Sigmoid colon (tissue), 3 donors: ENCODE measurements around the gene AUTS2.

ENCODE experiments used
- POLR2A ChIP-seq, 2 donors: fragments of 450-650 bp; IDR thresholded peaks; one replicate each; pipeline ENCODE4 v1.6.1; 2016; ENCODE audit warnings: antibody characterized with exemption in 2 of 2, mild to moderate bottlenecking in 2 of 2, moderate library complexity in 2 of 2
- TF ChIP-seq, protein P1 (sequence below), 4 experiments: fragments of 450-650 bp in 3 of 4; fragments of 200-600 bp in 1 of 4; IDR thresholded peaks; one replicate each; pipeline ENCODE4 v1.5.1; 2016 to 2019; ENCODE audit warnings: antibody characterized with exemption in 4 of 4, mild to moderate bottlenecking in 3 of 4, moderate library complexity in 2 of 4

GRCh38 chr7:70349031-70349430, 750.8 kb downstream of the AUTS2 start:
- no peak for TF ChIP-seq POLR2A (IDR thresholded peaks at IDR 0.05)
- TF ChIP-seq, protein P1, sequence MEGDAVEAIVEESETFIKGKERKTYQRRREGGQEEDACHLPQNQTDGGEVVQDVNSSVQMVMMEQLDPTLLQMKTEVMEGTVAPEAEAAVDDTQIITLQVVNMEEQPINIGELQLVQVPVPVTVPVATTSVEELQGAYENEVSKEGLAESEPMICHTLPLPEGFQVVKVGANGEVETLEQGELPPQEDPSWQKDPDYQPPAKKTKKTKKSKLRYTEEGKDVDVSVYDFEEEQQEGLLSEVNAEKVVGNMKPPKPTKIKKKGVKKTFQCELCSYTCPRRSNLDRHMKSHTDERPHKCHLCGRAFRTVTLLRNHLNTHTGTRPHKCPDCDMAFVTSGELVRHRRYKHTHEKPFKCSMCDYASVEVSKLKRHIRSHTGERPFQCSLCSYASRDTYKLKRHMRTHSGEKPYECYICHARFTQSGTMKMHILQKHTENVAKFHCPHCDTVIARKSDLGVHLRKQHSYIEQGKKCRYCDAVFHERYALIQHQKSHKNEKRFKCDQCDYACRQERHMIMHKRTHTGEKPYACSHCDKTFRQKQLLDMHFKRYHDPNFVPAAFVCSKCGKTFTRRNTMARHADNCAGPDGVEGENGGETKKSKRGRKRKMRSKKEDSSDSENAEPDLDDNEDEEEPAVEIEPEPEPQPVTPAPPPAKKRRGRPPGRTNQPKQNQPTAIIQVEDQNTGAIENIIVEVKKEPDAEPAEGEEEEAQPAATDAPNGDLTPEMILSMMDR (IDR thresholded peaks at IDR 0.05) = no peak
